ENCODE measurements around the gene BSDC1.

DNA sequence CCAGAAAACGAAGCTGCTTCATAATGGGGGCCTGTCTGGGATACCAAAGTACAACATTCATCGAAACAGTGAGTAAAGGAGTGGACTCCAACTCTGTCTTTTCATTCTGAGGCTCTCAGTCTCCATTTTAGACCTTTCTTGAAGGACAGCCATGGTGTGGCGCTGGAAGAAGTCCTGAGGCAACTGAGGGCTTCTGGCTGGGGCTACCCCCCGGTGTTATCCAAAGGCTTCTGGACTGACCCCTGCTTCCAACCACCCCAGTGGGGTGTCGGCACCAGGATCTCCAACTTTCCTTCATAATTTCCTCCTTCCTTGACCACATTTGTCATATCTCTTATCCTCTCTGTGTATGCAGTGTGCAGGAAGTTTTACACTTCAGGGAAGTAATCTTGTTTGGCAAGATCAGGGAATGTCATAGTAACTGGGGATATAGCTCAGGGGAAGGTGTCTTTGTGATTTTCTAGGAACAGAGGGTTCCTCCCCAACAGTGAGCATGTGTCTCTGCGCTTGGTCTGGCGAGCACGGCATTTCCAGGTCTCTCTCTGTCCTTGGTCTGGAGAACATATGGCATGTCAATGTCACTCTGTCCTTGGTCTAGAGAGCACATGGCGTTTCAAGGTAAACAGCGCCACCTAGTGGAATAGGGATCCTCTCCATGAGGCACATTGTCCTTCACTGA, 19.4 kb upstream of the BSDC1 start:
- no peak for TF ChIP-seq POLR2A (IDR thresholded peaks at IDR 0.05)
- peak; percentile 69 to 88 (median 86) for TF ChIP-seq CTCF (IDR thresholded peaks at IDR 0.05)
